ENCODE data around the gene PELI2.

GRCh38 chr14:56183631-56184157, 65.5 kb downstream of the PELI2 start:
- TF ChIP-seq CTCF (IDR thresholded peaks at IDR 0.05) (no peak), ZFX (IDR thresholded peaks at IDR 0.05; ENCODE audit: borderline replicate concordance) (no peak)

Measured in 22Rv1 (cell line).